Tibial artery (tissue), 4 donors: ENCODE results near the gene P2RX1.

ENCODE experiments used
- DNase-seq, 2 donors: peaks; one replicate each; pipeline ENCODE4 v3.0.0-alpha.2; 2019
- H3K27ac ChIP-seq, 2 donors: fragments of 200-600 bp; sonication (generic) in 1 of 2; 1 replicate in 1 of 2; 2 replicates in 1 of 2; pipeline ENCODE4 v1.5.1; 2018 to 2019; ENCODE audit warnings: mild to moderate bottlenecking in 1 of 2
- H3K27me3 ChIP-seq, 2 donors: fragments of 200-600 bp; sonication (generic) in 1 of 2; one replicate each; pipeline versions ENCODE4 v1.5.1 to v1.6.0; 2016 to 2019
- H3K36me3 ChIP-seq, 3 donors: fragments of 200-600 bp; sonication (generic) in 2 of 3; one replicate each; pipeline ENCODE4 v1.5.1; 2016 to 2019; ENCODE audit warnings: mild to moderate bottlenecking in 2 of 3
- H3K4me1 ChIP-seq, 4 donors: fragments of 200-600 bp; sonication (generic) in 2 of 4; 1 replicate in 3 of 4; 2 replicates in 1 of 4; pipeline ENCODE4 v1.5.1; 2016 to 2019
- H3K4me3 ChIP-seq, 2 donors: fragments of 200-600 bp; sonication (generic) in 1 of 2; 1 replicate in 1 of 2; 2 replicates in 1 of 2; pipeline ENCODE4 v1.5.1; 2018 to 2019; ENCODE audit warnings: mild to moderate bottlenecking in 2 of 2
- H3K9me3 ChIP-seq, 3 donors: fragments of 200-600 bp; sonication (generic) in 1 of 3; one replicate each; pipeline ENCODE4 v1.5.1; 2016 to 2019
- CTCF ChIP-seq, 2 experiments: fragments of 200-600 bp in 1 of 2; fragments of 450-650 bp in 1 of 2; IDR thresholded peaks; one replicate each; pipeline ENCODE4 v1.5.1; 2017 to 2019; ENCODE audit warnings: antibody characterized with exemption in 2 of 2, mild to moderate bottlenecking in 1 of 2, moderate library complexity in 1 of 2
- intact Hi-C: fragments of 100-400 bp; cut with DNase I; formaldehyde crosslinking; loops from one replicate; pipeline ENCODE4 v1.15.0; 2023; ENCODE audit warnings: low total_unique reads

P2RX1 gene

GRCh38 chr17:3897731-3898130, 18.5 kb downstream of the P2RX1 start:
- Histone ChIP-seq H3K9me3 (no peaks in the 10 kb centered on the region), H3K27ac (no peak overlapping the region), H3K4me3 (no peak overlapping the region), H3K36me3 (peaks cover 2 to 30% (median 22%) of the 10 kb centered on the region in 3 donors), H3K4me1 (peaks cover 0 to 32% (median 22%) of the 10 kb centered on the region in 4 donors), H3K27me3 (no peaks in the 10 kb centered on the region)
- DNase-seq = no peak
- intact Hi-C loops = no loop called here
- TF ChIP-seq CTCF (IDR thresholded peaks at IDR 0.05) = no peak

DNA sequence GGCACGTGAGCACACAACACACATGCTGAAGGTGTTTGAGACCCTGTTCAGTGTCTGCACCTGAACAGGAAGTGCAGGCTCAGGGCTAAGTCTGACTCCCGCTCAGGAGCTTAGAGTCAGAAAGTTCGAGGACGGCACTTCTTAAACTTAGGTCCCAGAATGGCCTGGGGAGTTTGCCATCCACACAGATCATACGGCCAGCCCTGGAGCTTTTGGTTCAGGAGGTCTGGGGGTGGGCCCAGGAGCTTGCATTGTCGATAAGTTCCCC, 19.4 kb downstream of the P2RX1 start:
- peaks cover 0 to 29% (median 22%) of the 10 kb centered on the region in 3 donors for H3K36me3 ChIP-seq
- peak overlapping the region in 1 of 2 donors; percentile 64 for H3K27ac ChIP-seq
- no peak for TF ChIP-seq CTCF (IDR thresholded peaks at IDR 0.05)
- no peak for DNase-seq
- H3K9me3 ChIP-seq = no peaks in the 10 kb centered on the region
- H3K4me1 ChIP-seq = peaks cover 0 to 40% (median 28%) of the 10 kb centered on the region in 4 donors
- no peak overlapping the region for H3K4me3 ChIP-seq
- no peaks in the 10 kb centered on the region for H3K27me3 ChIP-seq
- intact Hi-C loops = no loop called here

DNA sequence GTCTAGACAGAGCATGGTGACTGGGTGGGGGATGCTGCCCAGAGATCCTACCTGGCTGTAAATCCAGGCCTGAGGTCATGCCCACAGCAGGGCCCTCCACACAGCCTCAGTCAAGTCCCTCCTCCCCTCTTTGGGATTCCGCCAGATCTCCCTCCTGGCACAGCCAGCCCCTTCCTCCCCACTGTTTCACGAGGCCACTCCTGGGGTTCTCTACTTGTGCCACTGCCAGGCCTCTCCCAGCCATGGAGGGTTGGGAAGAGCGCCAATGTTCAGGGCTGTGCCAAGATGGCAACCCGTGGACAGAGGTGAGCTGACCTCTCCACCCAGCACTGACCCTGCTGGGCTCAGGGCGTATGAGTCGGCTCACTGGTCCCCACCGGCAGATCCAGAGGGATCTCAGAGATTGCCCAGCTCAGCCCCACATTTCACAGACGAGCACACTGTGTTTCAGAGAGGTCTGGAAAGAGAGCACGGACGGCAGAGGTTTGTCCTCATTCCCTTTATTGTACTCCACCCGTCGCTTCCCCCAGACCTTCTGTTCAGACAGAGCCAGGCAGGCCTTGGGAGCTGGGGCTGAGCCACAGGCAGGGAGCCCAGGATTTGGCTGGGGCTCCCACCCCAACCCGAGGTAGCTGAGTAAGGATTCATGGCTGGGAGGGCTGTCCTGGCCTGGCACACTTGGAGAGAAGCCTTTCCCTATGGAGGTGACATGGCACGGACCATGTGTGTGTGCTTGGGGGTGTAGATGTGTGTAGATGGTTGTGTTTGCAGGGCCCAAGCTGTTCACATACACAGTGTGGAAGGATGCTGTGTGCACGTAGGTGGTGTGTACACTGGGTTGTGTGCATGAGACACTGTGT, 19.9 kb downstream of the P2RX1 start:
- Histone ChIP-seq H3K4me3 (no peak overlapping the region), H3K9me3 (no peaks in the 10 kb centered on the region), H3K27ac (peak overlapping the region; percentile 28 to 64), H3K36me3 (peaks cover 0 to 29% (median 22%) of the 10 kb centered on the region in 3 donors), H3K4me1 (peaks cover 0 to 46% (median 33%) of the 10 kb centered on the region in 4 donors), H3K27me3 (no peaks in the 10 kb centered on the region)
- intact Hi-C loops = no loop called here
- no peak for TF ChIP-seq CTCF (IDR thresholded peaks at IDR 0.05)
- DNase-seq = no peak

- Histone ChIP-seq H3K36me3 (peaks cover 0 to 29% (median 22%) of the 10 kb centered on the region in 3 donors), H3K27ac (peak overlapping the region; percentile 20 to 64)
- DNase-seq = no peak
Observed at GRCh38 chr17:3895354-3895753, 20.9 kb downstream of the P2RX1 start.

GRCh38 chr17:3894911-3895343, 21.3 kb downstream of the P2RX1 start:
- H3K4me3 ChIP-seq = no peak overlapping the region
- H3K36me3 ChIP-seq = peaks cover 0 to 29% (median 22%) of the 10 kb centered on the region in 3 donors
- DNase-seq = no peak
- H3K4me1 ChIP-seq = peaks cover 0 to 60% (median 48%) of the 10 kb centered on the region in 4 donors
- intact Hi-C loops = no loop called here
- no peaks in the 10 kb centered on the region for H3K27me3 ChIP-seq
- TF ChIP-seq CTCF (IDR thresholded peaks at IDR 0.05) = no peak
- peak overlapping the region; percentile 20 to 64 for H3K27ac ChIP-seq
- no peaks in the 10 kb centered on the region for H3K9me3 ChIP-seq

More at GRCh38 chr17:3895354-3895753, 20.9 kb downstream of the P2RX1 start:
- H3K27me3 ChIP-seq = no peaks in the 10 kb centered on the region
- no peak for TF ChIP-seq CTCF (IDR thresholded peaks at IDR 0.05)
- intact Hi-C loops = no loop called here
- peaks cover 0 to 56% (median 43%) of the 10 kb centered on the region in 4 donors for H3K4me1 ChIP-seq
- no peak overlapping the region for H3K4me3 ChIP-seq
- no peaks in the 10 kb centered on the region for H3K9me3 ChIP-seq
